ENCODE data around the gene CECR2. TPM values are rescaled to one million over a fixed set of nuclear protein-coding genes. Genes with fewer than 3 reads are reported as not detected.

The CECR2 gene
- total and polyA plus RNA-seq, 2 experiments from 2014 or later: 4.6 to 32.3 TPM

DNA sequence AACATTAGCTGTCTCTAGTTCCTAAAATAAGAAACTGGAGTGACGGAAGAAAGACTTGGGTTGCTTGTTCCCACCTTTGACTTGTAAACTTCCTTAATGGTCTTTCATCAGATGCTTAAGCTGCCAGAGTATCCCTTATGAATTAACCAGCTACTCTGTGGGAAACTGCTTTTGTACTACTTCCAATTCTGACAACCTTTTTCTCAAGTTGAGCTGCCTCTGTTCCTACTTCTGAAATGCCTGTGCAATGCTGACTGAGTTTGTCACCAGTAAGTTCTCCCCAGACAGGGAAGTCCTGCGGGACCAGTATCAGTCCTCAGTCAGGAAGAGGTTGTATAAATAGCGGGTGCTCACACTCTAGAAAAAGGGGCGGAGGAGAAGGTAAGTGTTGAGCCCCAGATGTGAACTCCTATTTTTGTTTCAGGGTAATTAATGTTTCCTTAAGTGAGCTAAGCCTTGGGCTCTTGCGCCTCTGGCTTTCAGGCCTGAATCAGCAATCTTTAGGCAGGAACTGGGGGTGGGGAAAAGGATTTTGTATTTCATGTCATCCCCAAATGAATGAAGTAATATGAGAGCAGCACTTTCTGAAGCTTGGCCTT is 67.2 kb downstream of the CECR2 start:
- H3K4me3 ChIP-seq: no peak overlapping the region
- H3K4me1 ChIP-seq (ENCODE audit: low read depth): peaks cover 51% of the 10 kb centered on the region
- DNase-seq (ENCODE audit: low read depth in 1 of 2, low spot score in 1 of 2): peak; percentile 50 to 60
- H3K9me3 ChIP-seq (ENCODE audit: low read depth): no peaks in the 10 kb centered on the region
- no peaks in the 10 kb centered on the region for H3K27me3 ChIP-seq
- H3K36me3 ChIP-seq: no peaks in the 10 kb centered on the region
- TF ChIP-seq, protein P1, sequence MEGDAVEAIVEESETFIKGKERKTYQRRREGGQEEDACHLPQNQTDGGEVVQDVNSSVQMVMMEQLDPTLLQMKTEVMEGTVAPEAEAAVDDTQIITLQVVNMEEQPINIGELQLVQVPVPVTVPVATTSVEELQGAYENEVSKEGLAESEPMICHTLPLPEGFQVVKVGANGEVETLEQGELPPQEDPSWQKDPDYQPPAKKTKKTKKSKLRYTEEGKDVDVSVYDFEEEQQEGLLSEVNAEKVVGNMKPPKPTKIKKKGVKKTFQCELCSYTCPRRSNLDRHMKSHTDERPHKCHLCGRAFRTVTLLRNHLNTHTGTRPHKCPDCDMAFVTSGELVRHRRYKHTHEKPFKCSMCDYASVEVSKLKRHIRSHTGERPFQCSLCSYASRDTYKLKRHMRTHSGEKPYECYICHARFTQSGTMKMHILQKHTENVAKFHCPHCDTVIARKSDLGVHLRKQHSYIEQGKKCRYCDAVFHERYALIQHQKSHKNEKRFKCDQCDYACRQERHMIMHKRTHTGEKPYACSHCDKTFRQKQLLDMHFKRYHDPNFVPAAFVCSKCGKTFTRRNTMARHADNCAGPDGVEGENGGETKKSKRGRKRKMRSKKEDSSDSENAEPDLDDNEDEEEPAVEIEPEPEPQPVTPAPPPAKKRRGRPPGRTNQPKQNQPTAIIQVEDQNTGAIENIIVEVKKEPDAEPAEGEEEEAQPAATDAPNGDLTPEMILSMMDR (IDR thresholded peaks at IDR 0.05; ENCODE audit: low read depth, low read length): peak; percentile 17
- H3K27ac ChIP-seq: peak overlapping the region; percentile 86

- no peaks in the 10 kb centered on the region for H3K36me3 ChIP-seq
- H3K27ac ChIP-seq: peak overlapping the region; percentile 86
- H3K27me3 ChIP-seq: no peaks in the 10 kb centered on the region
- TF ChIP-seq, protein P1 (IDR thresholded peaks at IDR 0.05; ENCODE audit: low read depth, low read length): no peak
- H3K4me3 ChIP-seq: peak overlapping the region; percentile 21
- peaks cover 51% of the 10 kb centered on the region for H3K4me1 ChIP-seq (ENCODE audit: low read depth)
- DNase-seq (ENCODE audit: low read depth in 1 of 2, low spot score in 1 of 2): peak in 1 of 2 donors; percentile 61
- no peaks in the 10 kb centered on the region for H3K9me3 ChIP-seq (ENCODE audit: low read depth)
These were observed 67.7 kb downstream of the CECR2 start for GRCh38 chr22:17436981-17437412.

DNA sequence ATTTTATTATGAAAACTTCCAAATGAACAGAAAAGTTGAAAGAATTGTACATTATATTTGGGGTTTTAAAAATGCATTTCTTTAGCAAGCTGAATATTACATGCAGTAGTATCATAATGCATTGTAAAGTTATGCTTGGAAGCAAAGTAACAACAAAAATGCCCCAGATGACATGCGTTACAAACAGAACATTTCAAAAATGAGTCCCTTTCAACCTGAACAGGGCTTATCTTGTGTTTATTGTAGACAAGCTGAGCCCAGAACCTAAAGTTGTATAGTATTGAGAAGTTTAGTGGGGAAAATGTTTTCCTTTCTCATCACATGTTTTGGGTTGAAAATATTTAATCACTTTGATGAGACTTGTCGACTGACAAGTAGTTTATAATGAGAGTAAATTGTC is 68.8 kb downstream of the CECR2 start:
- no peaks in the 10 kb centered on the region for H3K9me3 ChIP-seq (ENCODE audit: low read depth)
- no peaks in the 10 kb centered on the region for H3K36me3 ChIP-seq
- peaks cover 53% of the 10 kb centered on the region for H3K4me1 ChIP-seq (ENCODE audit: low read depth)
- no peaks in the 10 kb centered on the region for H3K27me3 ChIP-seq
- DNase-seq (ENCODE audit: low read depth in 1 of 2, low spot score in 1 of 2): no peak
- no peak overlapping the region for H3K4me3 ChIP-seq
- H3K27ac ChIP-seq: peak overlapping the region; percentile 86
- TF ChIP-seq, protein P1 (IDR thresholded peaks at IDR 0.05; ENCODE audit: low read depth, low read length): no peak

DNA sequence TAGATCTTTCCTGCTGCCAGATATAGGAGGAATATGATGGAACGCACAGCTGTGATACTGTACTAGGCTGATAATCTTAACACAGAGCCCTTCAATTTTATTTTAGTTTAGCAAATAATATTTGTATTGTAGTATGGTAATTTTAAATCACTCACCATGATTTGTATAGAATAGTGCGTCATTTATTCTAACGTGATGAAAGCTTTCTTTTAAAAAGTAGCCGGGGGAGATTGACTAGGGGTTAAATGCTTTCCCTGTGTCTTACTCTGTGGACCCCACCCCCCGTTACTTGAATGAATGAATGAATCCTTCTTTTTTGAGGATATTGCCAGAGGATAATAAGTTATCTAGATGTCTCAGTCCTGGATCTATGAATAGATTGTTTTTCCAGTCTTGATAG is 72.1 kb downstream of the CECR2 start:
- no peaks in the 10 kb centered on the region for H3K9me3 ChIP-seq (ENCODE audit: low read depth)
- peaks cover 40% of the 10 kb centered on the region for H3K4me1 ChIP-seq (ENCODE audit: low read depth)
- no peaks in the 10 kb centered on the region for H3K27me3 ChIP-seq
- no peak for DNase-seq (ENCODE audit: low read depth in 1 of 2, low spot score in 1 of 2)
- H3K27ac ChIP-seq: no peak overlapping the region
- TF ChIP-seq, protein P1 (IDR thresholded peaks at IDR 0.05; ENCODE audit: low read depth, low read length): no peak
- no peak overlapping the region for H3K4me3 ChIP-seq
- no peaks in the 10 kb centered on the region for H3K36me3 ChIP-seq

DNA sequence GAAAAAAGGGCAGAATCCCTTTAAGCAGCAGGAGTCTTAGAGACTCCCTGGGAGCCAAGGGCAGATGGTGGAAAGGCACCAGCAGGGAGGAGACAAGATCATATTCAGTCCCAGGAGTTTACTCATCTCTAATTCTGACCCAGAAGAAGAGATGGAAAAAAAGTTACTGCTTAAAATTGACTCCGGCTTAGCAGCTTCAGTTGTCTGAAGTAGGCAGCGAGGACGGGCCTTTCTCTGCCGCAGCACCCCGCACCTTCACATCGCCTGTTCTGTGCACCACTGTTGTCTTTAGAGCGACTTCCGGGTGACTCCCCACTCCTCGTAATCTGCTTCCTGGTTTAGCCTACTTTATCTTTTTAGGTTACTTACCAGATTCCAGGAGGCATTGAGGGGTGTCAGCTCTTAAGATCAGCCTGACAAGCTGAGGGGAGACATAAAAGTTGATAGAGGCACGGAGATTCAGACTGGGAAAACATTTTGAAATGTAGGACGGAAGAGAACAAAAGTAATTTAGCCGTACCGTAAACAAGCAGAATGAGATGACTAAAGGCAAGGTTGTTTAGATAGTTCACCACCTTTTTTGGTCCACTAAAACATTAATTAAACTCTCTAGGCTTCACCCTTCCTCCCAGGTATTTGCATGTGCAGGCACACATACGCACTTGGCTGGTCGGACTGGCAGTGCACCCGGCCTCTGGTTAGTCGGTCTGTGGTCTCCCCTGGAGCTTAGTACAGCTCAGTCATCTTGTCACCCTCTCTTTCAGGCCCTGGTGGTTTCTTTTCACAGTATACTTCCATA is 74.3 kb downstream of the CECR2 start:
- TF ChIP-seq, protein P1 (IDR thresholded peaks at IDR 0.05; ENCODE audit: low read depth, low read length): no peak
- H3K27ac ChIP-seq: peak overlapping the region; percentile 79

More for the DNA sequence above, 74.3 kb downstream of the CECR2 start:
- Histone ChIP-seq H3K4me1 (ENCODE audit: low read depth) (peaks cover 17% of the 10 kb centered on the region), H3K9me3 (ENCODE audit: low read depth) (no peaks in the 10 kb centered on the region), H3K36me3 (no peaks in the 10 kb centered on the region), H3K4me3 (no peak overlapping the region), H3K27me3 (no peaks in the 10 kb centered on the region)
- no peak for DNase-seq (ENCODE audit: low read depth in 1 of 2, low spot score in 1 of 2)

Data from cardiac muscle cell (in vitro differentiated cells and primary cell).